Renal cortical epithelial cell (primary cell): ENCODE results near the gene RERE. TPM values are rescaled to one million over a fixed set of nuclear protein-coding genes. Genes with fewer than 3 reads are reported as not detected.
"Not testable (repeated sequence)": the region's sequence is repeated elsewhere in the genome, so short reads cannot be mapped to it uniquely, and the experiment has no call there.

Experiments used
- DNase-seq: peaks from one replicate; pipeline ENCODE4 v3.0.0-alpha.2; 2011; ENCODE audit warnings: low read depth
- total RNA-seq: library from RNA; depleted of rRNA; stranded (reverse); fragments of >200 nt; gene quantifications from 2 replicates; pipeline ENCODE4 v1.2.3, GENCODE V29; 2014

The RERE gene
- total RNA-seq, 1 donor from 2014 or later: 57.8 TPM

DNA sequence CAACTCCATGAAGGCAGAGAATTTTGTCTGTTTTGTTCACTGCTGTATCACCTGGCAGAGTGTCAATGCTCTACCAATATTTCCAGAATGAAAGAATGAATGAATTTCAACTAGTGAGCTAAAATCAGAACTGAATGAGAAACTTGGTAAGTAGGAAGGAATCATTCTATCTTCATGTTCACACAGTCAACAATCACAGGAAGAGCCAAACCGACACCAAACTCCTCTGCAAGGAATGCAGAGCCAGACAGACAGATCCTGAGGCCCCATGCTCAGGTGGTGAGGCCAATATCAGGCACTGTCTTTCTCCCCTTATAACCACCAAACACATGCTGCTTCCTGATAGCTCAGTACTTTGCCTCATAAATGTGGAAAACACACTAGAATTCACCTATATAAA lies 360.4 kb downstream of the RERE start:
- DNase-seq: no peak

DNA sequence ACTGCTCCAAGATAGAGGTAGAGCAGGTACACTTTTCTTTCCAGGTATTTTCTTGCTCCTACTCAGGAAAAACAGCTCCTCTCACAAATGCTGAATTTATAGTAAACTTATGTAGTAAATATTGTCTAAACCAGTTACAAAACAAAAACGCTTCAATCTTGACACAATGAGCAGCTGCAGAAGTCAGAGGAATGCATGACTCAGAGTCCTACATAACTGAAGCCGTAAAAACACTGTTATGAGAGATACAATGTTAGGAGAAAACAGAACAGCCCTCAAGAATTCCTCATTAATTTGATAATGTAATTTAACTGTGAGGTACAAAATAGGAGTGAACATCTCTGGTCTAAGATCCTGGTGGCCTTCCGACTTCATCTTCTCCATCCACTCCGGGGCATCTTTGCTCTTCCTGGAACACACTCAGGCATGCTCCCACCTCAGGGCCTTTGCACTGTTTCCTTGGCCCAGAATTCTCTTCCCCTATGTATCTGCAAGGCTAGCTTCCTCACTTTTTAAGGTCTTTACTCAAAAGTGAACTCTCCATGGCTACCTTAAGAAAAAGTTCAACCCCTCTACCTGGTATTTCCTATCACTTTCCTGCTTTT lies 361.0 kb downstream of the RERE start:
- peak; percentile 87 for DNase-seq

DNA sequence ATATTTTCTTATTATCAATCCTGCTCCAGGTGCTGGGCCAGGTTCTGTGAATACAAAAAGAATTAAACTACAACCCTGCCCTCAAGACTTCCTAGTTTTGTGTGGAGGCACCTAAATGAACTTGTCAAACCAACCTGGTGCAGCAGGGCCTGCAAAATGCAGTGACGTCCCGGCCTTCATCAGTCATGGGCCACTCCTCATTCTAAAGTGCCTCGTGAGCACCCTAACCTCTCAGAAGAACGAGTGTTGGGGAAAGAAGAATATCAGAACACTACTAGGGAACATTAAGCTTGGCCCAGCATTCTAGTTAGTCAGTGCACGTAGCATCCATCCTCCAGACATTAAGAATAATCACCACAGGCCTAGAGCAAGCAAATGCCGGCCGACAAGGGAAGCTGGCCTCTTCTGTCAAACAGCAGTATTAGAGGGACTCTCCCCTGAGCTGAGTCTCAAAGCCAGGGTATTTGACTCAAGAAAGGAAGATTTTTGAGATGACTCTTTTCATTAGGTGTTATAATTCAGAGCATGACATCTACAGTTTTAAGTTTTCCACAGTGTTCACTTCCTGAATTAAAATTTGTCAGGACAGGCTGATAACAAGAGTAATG lies 361.6 kb downstream of the RERE start:
- no peak for DNase-seq

DNA sequence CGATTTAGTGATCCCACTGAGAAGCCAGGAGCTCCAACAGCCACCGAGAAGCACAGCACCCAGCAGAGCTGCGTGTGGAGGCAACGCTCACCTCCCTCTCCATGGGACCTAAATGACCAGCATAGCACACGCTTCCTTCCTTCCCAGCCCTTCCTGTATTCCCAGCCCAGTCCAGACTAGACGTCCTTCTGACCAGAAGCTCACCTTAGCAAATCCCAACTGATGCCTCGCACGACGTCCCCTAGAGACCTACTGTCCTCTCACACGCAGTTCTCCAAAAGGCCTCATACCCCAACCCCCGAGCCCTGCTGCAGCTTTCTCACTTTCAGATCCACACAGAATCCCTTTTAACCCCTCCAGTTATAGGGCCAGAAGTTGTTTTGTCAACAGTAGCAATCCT lies 367.1 kb downstream of the RERE start:
- no peak for DNase-seq

DNA sequence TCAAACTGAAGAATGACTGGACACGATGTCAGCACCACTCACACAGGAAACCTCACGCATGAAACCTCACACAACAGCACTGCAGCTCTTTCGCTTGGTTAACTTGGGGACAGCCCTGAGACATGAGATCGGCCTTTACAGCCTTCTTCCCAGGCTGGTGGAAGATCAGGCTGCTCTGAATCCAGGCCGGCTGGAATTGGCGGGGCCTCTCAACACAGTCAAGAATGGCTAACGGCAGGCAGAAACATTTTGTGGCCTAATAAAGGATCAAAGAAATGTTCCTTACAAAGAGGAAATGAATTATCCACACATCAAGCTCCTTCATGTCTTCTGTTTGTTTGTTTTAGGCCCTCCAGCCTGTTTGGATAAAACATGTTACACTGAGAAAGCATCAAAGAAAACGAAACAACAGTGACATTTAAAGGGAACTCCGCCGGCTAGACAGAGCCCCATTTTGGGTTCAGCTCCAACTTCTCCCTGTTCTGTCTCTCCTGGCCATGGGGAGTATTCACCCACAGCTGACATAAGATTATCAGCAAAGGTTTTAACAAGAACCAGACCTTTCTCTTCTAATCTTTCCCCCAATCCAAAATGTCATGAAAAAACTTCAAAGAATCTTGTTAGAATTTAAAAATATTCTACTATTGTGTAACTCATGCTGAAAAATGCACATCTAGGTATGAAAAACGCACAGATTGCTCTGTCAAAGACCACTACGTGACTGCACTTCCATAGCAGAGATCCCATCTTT lies 368.4 kb downstream of the RERE start:
- DNase-seq: no peak

DNA sequence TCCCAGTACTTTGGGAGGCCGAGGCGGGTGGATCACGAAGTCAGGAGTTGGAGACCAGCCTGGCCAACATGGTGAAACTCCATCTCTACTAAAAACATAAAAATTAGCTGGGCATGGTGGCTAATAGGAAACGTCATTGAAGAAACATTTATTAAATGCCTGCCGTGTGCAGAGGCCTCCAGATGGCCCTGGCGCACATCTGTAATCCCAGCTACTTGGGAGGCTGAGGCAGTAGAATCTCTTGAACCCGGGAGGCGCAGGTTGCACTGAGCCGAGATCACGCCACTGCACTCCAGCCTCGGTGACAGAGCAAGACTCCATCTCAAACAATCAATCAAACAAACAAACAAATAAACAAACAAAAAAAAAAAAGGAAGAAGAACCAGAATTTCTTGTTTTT lies 368.9 kb downstream of the RERE start:
- not testable (repeated sequence) for DNase-seq

DNA sequence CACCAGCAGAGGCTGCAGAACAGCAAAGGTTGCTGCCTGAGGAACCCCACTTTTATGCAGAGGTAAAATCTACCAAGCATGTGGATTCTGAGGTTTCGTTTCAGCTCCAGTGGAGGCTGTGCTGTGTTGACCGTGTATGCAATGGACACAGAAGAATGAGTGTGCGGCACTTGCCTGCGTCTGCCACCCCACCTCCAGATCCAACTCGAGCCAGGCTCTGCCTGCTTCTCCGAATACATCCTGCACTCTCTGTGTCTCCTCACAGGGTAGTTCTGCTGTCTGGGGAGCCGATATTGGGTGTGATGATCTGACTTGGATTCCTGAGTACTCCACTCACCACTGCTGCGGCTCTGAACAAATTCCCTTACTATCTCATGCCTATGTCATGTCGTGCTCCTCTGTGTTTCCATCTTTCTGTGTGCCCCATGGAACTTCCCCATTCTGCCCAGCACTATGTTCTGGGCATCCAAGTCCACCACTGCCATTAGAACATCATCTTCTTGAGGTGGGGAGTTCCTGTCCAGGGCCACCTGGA lies 369.8 kb downstream of the RERE start:
- no peak for DNase-seq

DNA sequence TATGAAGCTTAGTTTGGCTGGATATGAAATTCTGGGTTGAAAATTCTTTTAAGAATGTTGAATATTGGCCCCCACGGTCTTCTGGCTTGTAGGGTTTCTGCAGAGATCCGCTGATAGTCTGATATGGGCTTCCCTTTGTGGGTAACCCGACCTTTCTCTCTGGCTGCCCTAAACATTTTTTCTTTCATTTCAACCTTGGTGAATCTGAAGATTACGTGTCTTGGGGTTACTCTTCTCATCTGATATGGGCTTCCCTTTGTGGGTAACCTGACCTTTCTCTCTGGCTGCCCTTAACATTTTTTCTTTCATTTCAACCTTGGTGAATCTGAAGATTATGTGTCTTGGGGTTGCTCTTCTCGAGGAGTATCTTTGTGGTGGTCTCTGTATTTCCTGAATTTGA lies 371.3 kb downstream of the RERE start:
- not testable (repeated sequence) for DNase-seq

DNA sequence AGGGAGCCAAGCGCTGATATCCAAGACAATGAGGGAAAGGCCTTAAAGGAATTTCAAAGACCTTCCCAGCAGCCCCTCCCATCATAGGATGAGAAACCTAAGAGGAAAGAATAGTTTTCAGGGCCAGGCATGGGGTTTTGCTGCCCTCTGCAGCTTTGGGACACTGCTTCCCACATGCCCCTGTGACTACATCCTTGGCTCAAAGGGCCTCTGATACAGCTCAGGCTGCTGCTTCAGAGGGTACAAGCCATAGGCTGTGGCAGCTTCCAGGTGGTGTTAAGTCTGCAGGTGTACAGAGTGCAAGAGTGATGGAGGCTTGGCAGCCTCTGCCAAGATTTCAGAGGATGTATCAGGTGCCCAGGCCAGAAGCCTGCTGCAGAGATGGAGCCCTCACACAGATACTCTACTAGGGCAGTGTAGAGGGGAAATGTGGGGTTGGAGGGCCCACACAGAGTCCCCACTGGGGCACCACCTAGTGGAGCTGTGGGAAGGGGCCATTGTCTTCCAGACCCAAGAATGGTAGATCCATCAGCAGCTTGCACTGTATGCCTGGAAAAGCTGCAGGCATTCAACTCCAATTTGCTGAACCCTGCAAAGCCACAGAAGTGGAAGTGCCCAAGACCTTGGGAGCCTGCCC lies 373.8 kb downstream of the RERE start:
- no peak for DNase-seq

DNA sequence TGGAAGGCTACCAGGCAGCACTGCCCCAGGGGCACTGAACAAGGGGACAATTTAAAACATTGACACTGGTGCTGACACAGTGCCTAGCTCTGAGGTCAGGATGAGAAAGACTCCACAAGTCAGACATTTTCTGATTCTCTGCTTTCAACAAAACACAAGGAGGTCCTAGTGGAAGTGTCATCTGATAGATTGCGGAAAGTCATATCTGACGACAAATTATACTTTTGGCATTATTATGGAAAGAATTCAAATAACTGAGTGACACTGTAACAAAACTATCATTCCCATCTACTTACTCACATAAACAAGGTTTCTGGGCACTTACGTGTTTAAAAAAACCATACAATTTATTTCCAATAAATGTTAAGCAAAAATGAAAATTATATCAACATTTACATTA lies 376.0 kb downstream of the RERE start:
- no peak for DNase-seq

DNA sequence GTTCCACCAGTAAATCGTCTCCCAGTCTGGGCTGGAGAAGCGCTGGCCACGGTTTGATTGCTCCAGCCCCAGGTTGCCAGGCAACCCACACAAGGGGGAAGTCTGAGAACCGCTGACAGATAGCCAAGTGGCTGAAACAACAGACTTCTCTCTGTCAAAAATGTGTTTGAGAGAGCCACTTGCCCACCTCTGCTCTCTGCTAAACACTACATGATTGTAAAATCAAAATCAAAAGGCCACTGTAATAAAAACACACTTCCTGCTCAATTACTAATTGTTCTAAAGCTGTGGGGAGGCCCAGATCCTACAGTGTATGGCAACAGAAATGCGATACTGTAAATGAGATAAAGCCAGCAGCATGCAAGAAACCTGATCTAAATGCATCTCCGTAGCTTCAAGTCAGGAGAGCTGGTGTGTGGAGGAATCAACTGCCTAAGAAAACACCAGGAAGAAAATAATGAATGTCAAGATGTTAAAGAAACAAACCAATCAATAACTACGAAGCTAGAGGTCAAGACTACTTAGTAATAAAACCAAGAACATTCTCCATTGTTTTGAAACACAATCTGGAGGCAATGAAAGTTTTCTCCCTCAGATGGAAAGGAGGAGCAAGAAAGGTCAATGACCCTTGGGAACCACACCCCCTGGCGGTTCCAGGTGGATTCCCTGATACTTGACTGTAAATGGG lies 378.3 kb downstream of the RERE start:
- peak; percentile 76 for DNase-seq

DNA sequence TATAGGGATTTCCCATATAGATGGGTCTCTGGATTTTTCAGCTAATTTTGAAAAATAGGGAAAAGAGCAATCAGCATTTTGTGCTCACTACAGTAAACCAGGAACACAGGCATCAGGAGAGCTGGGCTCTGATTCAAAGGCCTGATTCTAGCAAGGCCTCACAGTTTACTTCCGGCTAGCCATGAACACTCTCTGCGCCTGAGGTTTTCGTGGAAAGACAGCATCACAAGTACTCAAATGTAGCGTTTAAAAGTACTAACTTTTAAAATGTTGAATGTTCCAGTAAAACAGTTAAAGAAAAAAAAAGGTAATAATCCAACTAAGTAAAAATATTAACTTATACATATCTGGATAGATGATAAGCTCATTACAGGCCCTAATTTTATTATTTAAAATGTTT lies 379.0 kb downstream of the RERE start:
- no peak for DNase-seq

DNA sequence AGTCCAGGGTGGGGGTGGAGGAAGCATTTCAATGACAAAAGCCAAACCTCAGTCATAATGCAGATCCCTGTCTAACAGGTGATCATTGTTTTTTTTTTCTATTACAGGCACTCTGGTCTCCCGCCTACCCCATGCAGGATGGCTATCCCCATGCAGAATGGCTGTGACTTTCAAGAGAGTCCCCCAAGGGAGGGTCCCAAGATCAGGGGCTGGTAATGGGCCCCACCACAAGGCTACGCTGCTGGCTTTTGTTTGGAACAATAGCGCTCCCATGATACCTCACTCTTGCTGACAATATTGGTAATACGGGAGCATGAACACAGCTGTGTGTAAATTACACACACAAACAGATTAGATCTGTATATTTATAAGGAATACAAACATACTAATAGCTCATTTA lies 380.1 kb downstream of the RERE start:
- DNase-seq: no peak

DNA sequence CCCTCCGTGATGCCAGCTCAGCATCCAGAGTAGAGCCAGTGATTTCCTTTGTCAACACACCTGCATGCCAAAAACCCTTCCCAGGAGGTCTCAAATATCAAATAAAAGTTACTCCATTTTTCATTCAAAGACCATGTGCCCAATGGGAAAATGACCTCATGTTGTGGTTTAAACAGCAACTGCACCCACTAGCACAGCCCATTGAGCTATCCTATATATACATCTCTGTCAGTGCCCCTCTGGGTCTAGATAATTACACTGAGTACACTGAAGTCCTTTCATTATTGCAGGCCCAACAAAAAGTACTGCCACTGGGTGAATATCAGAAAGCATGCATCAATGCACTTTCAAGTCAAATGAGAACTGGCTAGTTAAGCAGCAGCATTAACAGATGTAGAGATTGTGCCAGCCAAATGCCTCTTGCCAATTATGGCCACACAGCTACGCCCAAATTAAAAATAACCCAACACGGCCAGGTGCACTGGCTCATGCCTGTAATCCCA lies 381.8 kb downstream of the RERE start:
- no peak for DNase-seq

DNA sequence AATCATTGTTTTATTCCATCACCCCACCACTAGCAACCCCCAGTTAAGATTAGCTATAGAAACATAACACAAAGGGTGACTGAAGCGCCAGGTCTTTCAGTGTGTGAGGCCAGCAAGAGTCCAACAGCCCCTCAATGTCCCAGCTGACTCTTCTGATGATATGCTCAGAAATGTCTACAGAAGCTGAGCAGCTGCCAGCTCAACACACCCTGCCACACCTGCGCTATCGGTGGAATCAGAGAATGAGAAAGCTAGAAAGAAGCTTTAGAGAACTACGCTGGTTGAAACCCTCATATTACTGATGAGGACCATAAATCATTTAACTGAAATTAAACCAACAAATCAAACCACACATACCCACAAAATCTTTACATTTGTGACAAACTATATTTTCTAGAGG lies 383.3 kb downstream of the RERE start:
- DNase-seq: no peak

DNA sequence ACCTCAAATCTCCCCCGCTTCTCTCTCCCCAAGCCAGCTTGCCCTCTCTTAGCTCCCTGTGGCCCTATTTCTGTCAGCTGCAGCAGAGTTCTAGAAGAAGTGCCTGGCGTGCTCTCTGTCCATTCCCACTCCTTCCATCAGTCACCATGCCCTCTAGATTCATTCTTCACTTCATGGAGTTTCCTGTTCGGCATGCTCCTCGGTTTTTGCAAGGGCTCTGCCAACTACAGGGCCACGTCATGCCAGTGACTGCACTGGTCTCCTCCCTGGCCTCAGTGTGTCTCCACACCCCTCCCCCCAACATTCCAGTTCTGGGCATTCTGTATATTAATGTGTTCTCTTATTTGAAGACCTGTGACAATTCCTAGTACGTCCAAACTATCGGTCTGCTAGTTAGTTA lies 385.7 kb downstream of the RERE start:
- DNase-seq: no peak

DNA sequence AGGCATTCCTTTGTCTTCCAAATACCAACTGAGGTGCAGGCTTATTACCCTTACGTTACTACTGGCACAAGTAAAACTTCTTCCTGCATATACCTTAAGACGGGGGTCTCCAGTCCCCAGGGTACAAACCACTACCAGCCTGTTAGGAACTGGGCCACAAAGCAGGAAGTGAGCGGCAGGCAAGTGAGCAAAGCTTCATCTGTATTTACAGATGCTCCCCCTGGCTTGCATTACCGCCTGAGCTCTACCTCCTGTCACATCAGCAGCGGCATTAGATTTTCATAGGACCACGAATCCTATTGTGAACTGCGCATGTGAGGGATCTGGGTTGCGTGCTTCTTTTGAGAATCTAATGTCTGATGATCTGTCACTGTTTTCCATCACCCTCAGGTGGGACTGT lies 386.4 kb downstream of the RERE start:
- DNase-seq: no peak

DNA sequence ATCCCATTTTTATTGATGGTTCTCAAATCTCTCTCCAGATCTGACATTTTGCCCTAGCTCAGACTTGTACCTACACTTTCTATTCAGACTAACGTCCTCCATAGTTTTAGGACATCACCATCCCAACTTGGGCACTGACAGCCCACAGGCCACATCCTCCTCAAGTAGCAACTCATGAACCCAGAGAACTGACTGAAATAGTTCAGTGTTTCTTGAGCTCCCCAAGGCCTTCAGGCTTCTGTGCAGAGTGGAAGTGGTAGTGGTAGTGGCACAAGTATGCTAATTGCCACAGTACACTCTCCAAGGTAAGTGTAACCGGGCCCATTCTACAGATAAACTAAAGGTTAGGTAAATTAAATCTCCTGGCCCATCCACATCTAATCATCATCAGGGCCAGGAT lies 387.0 kb downstream of the RERE start:
- DNase-seq: no peak

DNA sequence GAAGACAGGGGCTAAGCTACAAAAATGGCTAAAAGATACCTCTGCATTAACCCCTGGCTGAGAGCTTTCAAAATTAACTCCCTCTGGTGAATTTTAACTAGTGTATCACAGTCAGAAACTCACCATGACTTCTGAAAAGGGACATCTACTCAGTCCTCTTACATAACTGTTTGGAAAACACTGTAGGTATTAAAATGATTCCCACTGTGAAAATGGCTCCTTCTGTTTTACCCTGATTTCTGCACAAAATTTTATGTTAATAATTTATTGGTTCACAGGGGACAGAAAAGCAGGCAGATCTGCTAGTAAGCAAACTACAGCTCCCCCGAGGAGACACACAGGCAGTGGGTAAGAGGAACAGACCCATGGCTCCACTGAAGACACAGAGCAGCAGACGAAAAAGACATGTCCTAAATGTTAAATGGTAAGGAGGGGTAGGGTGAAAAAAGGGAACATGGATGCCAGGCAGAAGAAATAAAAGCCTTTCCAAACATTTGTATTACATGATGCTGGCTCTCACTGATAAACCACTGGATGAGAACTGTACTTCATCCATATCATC lies 387.8 kb downstream of the RERE start:
- no peak for DNase-seq

DNA sequence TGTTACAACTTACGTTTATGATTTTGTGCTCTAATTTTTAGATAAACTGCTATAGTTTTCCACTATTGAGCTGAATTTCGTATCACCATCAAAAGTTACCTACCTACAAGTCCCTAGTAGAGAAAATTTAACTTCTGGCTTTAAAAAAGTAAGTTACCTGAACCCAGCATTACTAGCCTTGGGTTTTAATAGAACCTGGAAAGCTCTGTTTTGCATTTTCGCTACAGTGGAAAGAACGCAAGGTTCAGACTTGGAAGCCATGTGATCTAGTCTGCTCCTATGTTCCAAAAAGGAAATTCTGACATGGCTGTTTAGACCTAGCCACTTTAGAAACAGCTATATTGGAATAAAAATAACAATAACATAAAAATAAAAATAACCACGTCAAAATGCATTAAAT lies 389.0 kb downstream of the RERE start:
- DNase-seq: no peak

DNA sequence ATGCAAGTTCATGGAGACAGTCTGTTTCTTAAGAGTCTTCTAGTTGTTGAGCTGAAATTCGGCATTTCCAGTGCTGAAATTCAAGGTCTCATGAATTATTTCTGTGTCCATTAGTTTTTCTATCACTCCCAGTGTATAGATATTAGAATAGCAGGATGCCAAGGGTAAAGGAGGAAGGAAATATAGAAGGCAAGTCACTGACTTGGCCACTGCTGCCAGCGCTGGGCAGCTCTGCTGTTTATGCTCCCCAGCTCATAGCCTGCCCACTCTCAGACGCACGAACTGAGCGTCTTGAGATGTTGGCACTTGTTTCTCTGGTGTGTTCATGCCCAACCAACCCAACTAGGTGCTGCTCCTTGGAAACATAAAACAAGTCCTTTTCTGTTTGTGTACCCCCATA lies 389.5 kb downstream of the RERE start:
- DNase-seq: no peak

DNA sequence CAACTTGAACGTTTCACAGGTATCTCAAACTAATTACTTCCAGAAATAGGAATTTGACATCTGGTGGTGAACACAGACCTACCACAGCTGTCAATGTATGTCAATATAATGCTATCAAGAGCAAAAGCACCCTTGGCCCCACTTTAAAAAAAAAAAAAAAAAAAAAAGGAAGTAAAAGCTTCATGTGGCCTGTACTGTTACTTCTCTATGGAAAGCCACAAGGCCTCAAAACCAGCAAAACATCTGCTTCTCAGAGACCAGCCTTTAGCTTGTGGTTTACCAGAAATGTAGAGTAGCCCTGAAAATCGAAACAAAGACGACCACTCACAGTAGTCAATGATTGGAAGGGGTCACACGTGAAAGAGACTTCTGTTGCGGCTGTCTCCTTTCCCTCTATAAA lies 389.9 kb downstream of the RERE start:
- no peak for DNase-seq
